GM12865 (cell line): ENCODE measurements around the gene ERVH48-1.
"Not testable (repeated sequence)": the region's sequence is repeated elsewhere in the genome, so short reads cannot be mapped to it uniquely, and the experiment has no call there.

Source experiments
- DNase-seq: peaks from one replicate; pipeline ENCODE4 v3.0.0; 2010; ENCODE audit warnings: low read depth
- H3K4me3 ChIP-seq: 2 replicates; pipeline ENCODE4 v1.5.1; 2011; ENCODE audit warnings: mild to moderate bottlenecking, low read depth, low read length, control low read depth
- CTCF ChIP-seq: IDR thresholded peaks from 2 replicates; pipeline ENCODE4 v1.5.1; 2011; ENCODE audit warnings: low read length, control low read depth, low read depth, inconsistent platforms; ENCODE audit not compliant: insufficient read depth; ENCODE audit errors: missing control alignments

Gene ERVH48-1

GRCh38 chr21:42918291-42918690 lies 7.1 kb downstream of the ERVH48-1 start:
- no peak overlapping the region for H3K4me3 ChIP-seq
- no peak for DNase-seq
- no peak for TF ChIP-seq CTCF

GRCh38 chr21:42913476-42913875 lies 12.0 kb downstream of the ERVH48-1 start:
- TF ChIP-seq CTCF = no peak
- DNase-seq = no peak
- H3K4me3 ChIP-seq = no peak overlapping the region

GRCh38 chr21:42911920-42912319 lies 13.5 kb downstream of the ERVH48-1 start:
- H3K4me3 ChIP-seq, DNase-seq: not testable (repeated sequence)

DNA sequence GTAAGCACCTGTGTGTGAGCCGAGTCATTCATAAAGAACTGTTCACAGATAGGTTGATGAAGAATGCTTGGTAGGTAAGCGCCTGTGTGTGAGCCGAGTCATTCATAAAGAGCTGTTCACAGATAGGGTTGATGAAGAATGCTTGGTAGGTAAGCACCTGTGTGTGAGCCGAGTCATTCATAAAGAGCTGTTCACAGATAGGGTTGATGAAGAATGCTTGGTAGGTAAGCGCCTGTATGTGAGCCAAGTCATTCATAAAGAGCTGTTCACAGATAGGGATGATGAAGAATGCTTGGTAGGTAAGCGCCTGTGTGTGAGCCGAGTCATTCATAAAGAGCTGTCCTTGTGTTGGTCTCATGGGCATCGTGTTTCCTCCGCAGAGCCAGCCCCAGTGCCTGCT lies 16.9 kb downstream of the ERVH48-1 start:
- H3K4me3 ChIP-seq, DNase-seq: not testable (repeated sequence)

- TF ChIP-seq CTCF = no peak
- no peak for DNase-seq
- H3K4me3 ChIP-seq = no peak overlapping the region
Observed at GRCh38 chr21:42906233-42906632, 19.2 kb downstream of the ERVH48-1 start.

DNA sequence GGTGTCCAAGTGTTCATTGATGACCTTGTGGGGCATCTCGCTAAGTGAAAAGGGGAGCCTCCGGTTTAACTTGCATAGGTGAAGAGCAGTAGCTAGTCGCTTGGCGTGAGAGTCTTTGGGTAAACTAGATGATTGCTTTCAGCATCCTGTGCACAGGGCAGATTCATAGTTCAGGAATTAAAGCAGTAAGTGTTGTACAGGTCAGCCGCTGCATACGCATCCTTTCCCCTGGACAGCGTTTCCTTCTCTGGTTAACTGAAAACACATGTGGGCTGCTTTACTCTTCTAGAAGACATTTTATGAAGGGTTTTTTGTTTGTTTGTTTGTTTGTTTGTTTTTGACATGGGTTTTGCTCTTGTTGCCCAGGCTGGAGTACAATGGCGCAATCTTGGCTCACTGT lies 20.2 kb downstream of the ERVH48-1 start:
- no peak for DNase-seq
- TF ChIP-seq CTCF = no peak
- H3K4me3 ChIP-seq = no peak overlapping the region

GRCh38 chr21:42903817-42904216 lies 21.6 kb downstream of the ERVH48-1 start:
- no peak for DNase-seq
- H3K4me3 ChIP-seq = no peak overlapping the region
- TF ChIP-seq CTCF = no peak

GRCh38 chr21:42900446-42900845 lies 25.0 kb downstream of the ERVH48-1 start:
- DNase-seq = no peak
- TF ChIP-seq CTCF = no peak
- H3K4me3 ChIP-seq = no peak overlapping the region
